Activated effector memory CD4-positive, alpha-beta T cell treated with Interleukin-2 at 50 U/mL for 16 hours (primary cell): ENCODE measurements around the gene GNB1L.

Experiments used
- DNase-seq: peaks from one replicate; pipeline ENCODE4 v3.0.0-alpha.2; 2020

The GNB1L gene

DNA sequence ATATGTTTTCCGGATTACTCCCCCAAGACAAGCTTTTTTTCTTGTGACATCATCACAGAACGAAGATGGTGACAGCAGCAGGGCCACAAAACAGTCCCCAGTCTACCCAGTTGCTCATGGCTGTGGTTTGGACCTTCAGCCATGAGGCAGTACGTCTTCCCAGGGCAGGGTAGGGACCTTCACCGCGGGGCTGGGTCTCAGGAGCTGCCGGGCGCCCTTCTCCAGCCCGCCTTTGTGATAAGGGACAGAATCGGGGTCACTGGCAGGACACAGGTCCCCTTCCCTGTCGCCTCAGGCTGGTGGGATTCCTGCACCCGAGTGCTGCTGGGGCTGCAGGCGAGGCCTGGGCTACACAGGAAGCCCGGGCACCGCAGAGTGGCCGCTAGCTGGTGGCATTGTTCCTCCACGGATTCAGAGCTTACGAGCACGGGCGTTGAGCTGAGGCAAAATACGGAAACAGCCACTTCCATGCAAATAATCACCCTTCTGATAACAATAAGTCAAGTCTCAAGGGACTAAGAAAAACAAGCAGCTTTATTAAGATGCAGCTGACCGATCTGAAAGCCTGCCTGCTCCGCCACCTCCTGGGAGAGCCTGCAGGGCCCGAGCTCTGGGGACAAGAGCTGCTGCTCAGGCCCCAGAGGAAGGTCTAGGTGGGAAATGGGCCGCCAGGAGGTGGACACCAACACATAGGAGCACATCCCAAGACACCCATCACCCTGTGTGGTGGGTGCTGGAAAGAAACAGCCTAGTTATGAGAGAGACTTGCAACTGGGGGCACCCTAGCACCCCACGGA lies 81.8 kb downstream of the GNB1L start:
- no peak for DNase-seq

DNA sequence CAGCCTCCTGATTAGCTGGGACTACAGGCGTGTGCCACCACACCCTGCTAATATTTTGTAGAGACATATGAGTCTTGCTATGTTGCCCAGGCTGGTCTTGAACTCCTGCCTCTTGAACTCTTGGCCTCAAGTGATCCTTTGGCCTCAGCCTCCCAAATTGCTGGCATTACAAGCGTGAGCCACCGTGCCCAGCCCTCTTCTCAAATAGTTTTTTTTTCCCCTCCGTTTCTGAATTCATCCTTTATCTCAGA lies 82.3 kb downstream of the GNB1L start:
- no peak for DNase-seq

DNA sequence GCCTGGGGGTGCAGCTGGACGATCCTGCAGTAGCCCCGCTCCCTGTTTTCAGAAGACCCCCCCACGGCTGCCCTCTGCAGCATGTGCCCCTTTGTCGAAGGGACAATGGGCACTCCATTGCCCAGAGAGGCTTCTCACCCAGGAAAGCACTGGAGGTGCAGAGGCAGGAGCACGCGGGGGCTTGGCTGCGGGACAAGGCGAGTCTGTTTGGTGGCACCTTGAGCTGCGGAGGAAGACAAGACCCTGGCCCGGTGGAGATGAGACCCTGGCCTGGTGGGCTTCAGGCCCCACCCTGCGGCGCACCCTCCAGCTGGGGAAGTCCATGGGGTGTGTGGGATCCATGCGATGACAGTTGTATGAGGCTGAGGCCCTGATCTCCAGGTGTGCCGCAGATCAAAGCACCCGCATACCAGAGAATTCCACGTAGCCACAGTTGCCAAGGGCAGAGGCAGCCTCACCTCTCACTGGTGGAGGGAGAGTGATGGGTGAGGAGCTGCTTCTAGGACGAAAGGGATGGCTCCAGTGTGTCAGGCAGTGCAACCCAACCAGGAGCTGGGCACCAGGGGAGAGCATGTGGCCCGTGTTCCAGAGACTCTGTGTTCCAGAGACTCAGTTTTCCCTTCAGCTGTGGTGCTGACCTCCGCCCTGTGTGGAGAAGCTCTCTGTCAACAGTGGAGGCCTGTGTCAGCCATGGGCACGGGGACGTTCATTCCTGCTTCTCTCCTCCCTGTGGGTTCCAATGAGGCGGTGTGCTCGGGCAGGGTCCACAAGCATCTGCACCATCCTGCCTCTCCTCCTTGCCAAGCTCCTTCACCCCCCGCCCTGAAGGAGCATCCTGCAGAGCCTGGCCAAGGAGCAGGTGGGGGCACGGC lies 84.1 kb downstream of the GNB1L start:
- no peak for DNase-seq

DNA sequence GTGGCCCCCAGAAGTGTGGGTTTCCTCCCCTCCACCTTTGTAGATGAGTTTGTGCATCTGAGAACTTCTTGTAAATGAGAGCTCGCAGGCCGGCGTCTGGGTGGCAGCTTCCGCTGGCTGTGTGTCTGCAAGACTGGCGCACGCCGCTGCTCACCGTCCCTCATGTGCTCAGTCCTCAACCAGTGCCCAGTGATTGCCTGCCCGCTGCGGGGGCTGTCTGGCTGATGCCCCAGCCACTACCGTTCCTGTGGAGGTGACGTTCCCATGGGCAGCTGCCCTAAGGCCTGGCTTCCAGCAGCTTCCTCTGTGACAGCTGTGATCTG lies 85.3 kb downstream of the GNB1L start:
- no peak for DNase-seq

- DNase-seq = no peak
Measured at GRCh38 chr22:19767427-19768341, 87.0 kb downstream of the GNB1L start.

DNA sequence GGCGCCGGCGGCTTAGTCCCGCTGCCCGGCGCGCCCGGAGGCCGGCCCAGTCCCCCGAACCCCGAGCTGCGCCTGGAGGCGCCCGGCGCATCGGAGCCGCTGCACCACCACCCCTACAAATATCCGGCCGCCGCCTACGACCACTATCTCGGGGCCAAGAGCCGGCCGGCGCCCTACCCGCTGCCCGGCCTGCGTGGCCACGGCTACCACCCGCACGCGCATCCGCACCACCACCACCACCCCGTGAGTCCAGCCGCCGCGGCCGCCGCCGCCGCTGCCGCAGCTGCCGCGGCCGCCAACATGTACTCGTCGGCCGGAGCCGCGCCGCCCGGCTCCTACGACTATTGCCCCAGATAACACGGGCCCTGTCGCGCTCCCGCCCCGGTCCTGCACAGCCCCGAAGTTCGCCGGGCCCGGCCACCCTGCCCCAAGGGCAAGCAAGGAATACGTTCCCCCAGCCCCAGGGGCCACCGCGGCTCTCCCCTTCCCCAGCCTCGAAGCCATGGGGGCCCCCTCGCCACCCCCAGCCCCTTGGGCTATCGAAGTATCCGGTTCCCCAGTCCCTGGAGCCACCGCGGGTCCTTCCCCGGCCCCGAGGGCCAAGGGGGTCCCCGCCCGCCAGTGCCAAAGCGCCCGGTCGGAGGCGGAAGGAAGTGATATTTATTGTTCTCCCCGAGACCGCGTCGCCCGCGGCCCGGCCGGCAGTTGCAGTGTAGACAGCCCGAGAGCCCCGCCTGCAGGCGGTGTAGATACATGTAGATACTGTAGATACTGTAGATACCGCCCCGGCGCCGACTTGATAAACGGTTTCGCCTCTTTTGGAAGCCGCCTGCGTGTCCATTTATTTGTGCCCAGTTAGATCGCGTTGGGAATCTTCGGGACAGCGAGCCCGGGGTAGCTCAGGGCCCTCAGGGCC lies 87.9 kb downstream of the GNB1L start:
- DNase-seq = peak; percentile 12

DNA sequence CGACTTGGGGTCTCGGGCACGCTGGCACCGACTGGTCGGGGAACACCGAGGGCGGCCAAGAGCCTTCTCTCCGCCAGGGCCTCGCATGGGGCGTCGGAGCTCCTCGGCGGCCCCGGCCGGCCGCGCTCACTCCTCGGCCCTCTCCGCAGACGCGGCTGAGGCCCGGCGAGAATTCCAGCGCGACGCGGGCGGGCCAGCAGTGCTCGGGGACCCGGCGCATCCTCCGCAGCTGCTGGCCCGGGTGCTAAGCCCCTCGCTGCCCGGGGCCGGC lies 88.5 kb downstream of the GNB1L start:
- DNase-seq = no peak

DNA sequence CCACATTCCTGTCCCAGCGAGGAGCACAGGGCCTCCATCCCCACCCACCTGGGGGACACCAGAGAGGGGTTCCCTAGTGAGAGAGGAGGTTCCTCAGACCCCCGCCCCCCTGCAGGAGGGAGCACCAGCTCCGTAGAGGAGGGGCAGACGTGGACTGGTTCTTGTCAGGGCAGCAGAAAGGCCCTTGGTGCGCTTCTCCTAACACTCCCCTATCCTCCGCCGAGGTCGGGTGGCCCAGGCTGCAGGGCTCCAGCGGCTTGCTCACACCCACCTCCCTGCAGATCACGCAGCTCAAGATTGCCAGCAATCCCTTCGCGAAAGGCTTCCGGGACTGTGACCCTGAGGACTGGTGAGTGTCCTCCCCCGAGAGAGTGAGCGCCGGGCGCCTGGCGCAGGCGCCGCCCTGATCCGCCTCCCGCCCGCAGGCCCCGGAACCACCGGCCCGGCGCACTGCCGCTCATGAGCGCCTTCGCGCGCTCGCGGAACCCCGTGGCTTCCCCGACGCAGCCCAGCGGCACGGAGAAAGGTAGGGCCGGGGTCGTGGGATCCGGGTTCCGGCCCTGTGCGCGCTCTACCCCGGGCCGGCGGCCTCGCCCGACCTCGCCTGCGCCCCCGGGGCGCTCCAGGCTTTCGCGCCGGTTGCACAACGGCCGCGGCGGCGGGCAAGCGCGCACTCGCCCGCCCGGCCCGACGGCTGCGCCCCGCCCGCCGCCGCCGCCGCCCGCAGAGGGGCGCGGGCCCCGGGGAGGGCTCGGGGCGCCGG lies 89.0 kb downstream of the GNB1L start:
- no peak for DNase-seq

- DNase-seq = no peak
Measured at GRCh38 chr22:19764636-19765476, 89.8 kb downstream of the GNB1L start.

- no peak for DNase-seq
Measured at GRCh38 chr22:19764299-19764593, 90.4 kb downstream of the GNB1L start.

DNA sequence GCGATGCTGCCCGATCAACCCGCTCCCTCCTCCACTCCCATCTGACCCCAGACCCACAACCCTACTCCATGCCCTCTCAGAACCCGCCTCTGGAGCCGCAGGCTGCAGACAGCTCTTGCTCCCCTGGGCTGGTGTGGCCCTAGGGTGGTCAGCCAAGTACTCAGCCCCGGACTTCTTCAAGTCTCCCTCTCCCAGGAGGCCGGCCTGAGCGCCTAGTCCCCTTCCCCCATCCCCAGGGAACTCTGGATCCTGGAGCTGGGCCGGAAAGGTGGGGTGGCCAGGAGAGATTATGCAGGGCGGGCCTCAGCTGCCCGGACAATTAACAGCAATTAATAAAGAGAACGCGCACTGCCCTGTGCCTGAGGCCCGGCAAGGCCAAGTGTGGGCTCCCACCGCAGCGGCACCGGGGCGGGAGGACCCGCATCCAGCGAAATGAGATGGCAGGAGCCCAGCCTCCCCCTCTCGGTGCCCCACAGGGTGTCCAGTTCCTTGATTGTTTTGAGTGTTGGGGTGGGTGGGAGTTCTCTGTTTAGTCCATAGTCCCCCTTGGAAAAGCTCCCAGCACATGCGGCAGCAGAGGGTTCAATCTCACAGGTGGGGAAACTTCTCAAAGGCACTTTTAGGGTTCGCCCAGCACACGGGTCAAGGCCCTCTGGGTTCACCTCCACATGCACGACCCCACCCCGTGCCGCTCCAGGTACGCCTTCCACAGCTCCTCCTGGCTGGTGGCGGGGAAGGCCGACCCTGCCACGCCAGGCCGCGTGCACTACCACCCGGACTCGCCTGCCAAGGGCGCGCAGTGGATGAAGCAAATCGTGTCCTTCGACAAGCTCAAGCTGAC lies 91.0 kb downstream of the GNB1L start:
- DNase-seq = no peak

- DNase-seq = no peak
Measured at GRCh38 chr22:19762568-19763457, 91.9 kb downstream of the GNB1L start.

GRCh38 chr22:19761725-19762567 lies 92.7 kb downstream of the GNB1L start:
- no peak for DNase-seq

GRCh38 chr22:19760951-19761724 lies 93.5 kb downstream of the GNB1L start:
- no peak for DNase-seq

DNA sequence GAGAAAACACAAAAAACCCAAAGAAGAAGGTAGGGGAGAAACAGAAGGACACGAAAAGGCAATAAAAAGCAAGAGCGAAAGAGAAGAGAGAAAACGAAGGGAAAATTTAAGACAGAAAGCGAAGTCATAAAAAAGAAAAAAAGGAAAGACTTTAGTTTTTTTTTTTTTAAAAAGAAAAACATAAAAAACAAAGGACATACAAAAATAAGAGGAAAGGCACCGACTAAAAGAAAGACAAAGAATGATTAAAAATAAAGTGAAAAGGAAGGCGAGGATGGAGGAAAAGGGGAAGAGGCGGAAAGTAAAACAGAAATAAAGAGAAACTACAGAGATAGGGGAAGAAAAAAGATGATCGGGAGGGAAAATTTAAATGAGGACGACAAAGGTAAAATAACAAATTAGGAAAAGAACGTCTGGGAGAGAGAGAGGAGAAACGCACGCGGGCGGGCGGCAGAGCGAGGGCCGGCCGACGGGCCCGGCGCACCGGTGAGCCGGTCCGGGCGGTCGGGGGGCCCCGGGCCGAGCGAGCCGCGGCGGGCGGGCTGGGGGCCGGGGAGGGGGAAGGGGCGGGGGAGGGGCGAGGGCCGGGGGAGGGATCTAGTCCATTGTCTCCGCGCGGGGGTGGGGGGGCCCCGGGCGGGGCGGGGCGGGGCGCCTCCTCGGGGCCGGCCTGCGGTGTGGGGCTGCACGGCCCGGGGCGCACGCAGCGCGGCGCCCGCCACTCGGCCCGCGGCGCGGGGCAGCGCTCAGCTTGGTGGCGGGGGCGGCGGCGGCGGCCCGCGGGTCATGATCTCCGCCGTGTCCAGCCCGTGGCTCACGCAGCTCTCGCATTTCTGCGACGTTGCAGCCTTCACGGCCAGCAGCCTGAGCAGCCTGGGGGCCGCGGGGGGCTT lies 94.4 kb downstream of the GNB1L start, which contains the start of gene TBX1:
Gene TBX1, plus strand, starts transcription at position 721 of the 893 bp plus-strand sequence. Its CDS starts 66 bp downstream, at position 787.
- no peak for DNase-seq

GRCh38 chr22:19759427-19760057 lies 95.1 kb downstream of the GNB1L start:
- DNase-seq = no peak
